DND-41 (cell line): ENCODE results near the gene ZFP36.
A peak's percentile ranks its signal among the peaks of the same experiment; 100 is the strongest.

ENCODE experiments used
- ATAC-seq: fragments of 200-7000 bp; cut with Tn5 transposase; 3 replicates; pipeline ENCODE4 v1.9.1; 2021; ENCODE audit warnings: low read depth; ENCODE audit not compliant: insufficient read depth
- DNase-seq: peaks from one replicate; pipeline ENCODE4 v3.0.0-alpha.2; 2020
- H2AFZ ChIP-seq: 2 replicates; pipeline ENCODE4 v1.6.0; 2012; ENCODE audit warnings: low read depth, low read length
- H3K27ac ChIP-seq: 2 replicates; pipeline ENCODE4 v1.5.1; 2012; ENCODE audit warnings: low read length, inconsistent platforms
- H3K27me3 ChIP-seq: fragments of 200-600 bp; sonication (generic); 2 replicates; pipeline ENCODE4 v1.6.0; 2012; ENCODE audit warnings: low read length, mild to moderate bottlenecking, inconsistent platforms; ENCODE audit not compliant: insufficient read depth, poor library complexity
- H3K36me3 ChIP-seq: 2 replicates; pipeline ENCODE4 v1.5.1; 2012; ENCODE audit warnings: low read length, inconsistent platforms; ENCODE audit not compliant: insufficient read depth
- H3K4me1 ChIP-seq: 2 replicates; pipeline ENCODE4 v1.5.1; 2012; ENCODE audit warnings: mild to moderate bottlenecking, low read length; ENCODE audit not compliant: insufficient read depth
- H3K4me2 ChIP-seq: 2 replicates; pipeline ENCODE4 v1.6.0; 2012; ENCODE audit warnings: mild to moderate bottlenecking, moderate library complexity, low read length, inconsistent platforms; ENCODE audit not compliant: insufficient read depth
- H3K4me3 ChIP-seq, 2 experiments: fragments of 200-600 bp in 1 of 2; shearing (Covaris generic) in 1 of 2; 2 replicates each; pipeline ENCODE4 v1.5.1; 2012 to 2016; ENCODE audit warnings: inconsistent platforms in 2 of 2, low read length in 2 of 2, mild to moderate bottlenecking in 2 of 2, low read depth in 1 of 2, moderate library complexity in 1 of 2
- H3K79me2 ChIP-seq: 2 replicates; pipeline ENCODE4 v1.6.0; 2012; ENCODE audit warnings: low read length, inconsistent platforms; ENCODE audit not compliant: insufficient read depth
- H3K9ac ChIP-seq: 2 replicates; pipeline ENCODE4 v1.6.0; 2012; ENCODE audit warnings: low read depth, mild to moderate bottlenecking, inconsistent platforms, low read length, moderate library complexity
- H3K9me3 ChIP-seq: 2 replicates; pipeline ENCODE4 v1.5.1; 2012; ENCODE audit warnings: low read length, moderate library complexity, mild to moderate bottlenecking, inconsistent platforms; ENCODE audit not compliant: insufficient read depth, severe bottlenecking
- H4K20me1 ChIP-seq: 2 replicates; pipeline ENCODE4 v1.6.0; 2012; ENCODE audit warnings: low read length; ENCODE audit not compliant: insufficient read depth
- EZH2 ChIP-seq: IDR thresholded peaks from 3 replicates; pipeline ENCODE4 v1.6.1; 2012; ENCODE audit warnings: borderline replicate concordance, low read depth, mild to moderate bottlenecking, moderate library complexity, low read length, inconsistent platforms; ENCODE audit not compliant: severe bottlenecking
- TF ChIP-seq, protein P1 (sequence below): IDR thresholded peaks from 2 replicates; pipeline ENCODE4 v1.5.1; 2012; ENCODE audit warnings: borderline replicate concordance, low read length, moderate library complexity, mild to moderate bottlenecking; ENCODE audit not compliant: poor library complexity, severe bottlenecking; ENCODE audit errors: extremely low read depth

The ZFP36 gene

DNA sequence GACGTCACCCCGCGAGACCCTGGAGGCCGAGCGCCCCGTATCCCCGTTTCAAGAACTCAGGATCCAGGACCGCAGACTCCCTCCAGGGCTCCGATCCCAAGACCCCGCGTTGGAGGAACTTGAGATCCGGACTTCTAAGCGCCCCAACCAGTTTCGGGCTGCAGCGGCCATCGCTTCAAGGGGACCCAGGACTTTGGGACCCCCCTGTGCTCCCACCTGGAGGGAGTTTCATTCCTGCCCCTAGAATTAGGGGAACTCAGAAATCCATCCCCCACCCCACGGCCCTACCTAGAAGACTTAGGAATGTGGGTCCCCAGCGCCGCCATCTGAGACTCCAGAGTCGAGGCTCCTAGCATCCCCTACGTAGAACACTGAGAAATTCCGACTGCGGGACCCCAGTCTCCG, 6.2 kb downstream of the ZFP36 start:
- peaks cover 42% of the 10 kb centered on the region for H3K36me3 ChIP-seq
- no peak; the same call in 1 of the 3 replicates for ATAC-seq
- H3K27ac ChIP-seq, result peak overlapping the region; percentile 86
- no peaks in the 10 kb centered on the region for H3K9me3 ChIP-seq
- TF ChIP-seq, protein P1, sequence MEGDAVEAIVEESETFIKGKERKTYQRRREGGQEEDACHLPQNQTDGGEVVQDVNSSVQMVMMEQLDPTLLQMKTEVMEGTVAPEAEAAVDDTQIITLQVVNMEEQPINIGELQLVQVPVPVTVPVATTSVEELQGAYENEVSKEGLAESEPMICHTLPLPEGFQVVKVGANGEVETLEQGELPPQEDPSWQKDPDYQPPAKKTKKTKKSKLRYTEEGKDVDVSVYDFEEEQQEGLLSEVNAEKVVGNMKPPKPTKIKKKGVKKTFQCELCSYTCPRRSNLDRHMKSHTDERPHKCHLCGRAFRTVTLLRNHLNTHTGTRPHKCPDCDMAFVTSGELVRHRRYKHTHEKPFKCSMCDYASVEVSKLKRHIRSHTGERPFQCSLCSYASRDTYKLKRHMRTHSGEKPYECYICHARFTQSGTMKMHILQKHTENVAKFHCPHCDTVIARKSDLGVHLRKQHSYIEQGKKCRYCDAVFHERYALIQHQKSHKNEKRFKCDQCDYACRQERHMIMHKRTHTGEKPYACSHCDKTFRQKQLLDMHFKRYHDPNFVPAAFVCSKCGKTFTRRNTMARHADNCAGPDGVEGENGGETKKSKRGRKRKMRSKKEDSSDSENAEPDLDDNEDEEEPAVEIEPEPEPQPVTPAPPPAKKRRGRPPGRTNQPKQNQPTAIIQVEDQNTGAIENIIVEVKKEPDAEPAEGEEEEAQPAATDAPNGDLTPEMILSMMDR, result no peak
- no peak for TF ChIP-seq EZH2
- no peak for DNase-seq
- no peaks in the 10 kb centered on the region for H3K27me3 ChIP-seq
- H4K20me1 ChIP-seq, result peaks cover 28% of the 10 kb centered on the region
- H3K9ac ChIP-seq, result peak overlapping the region; percentile 88
- H2AFZ ChIP-seq, result peak overlapping the region; percentile 53
- peak overlapping the region; percentile 66 for H3K4me2 ChIP-seq
- peaks cover 42% of the 10 kb centered on the region for H3K79me2 ChIP-seq
- peak overlapping the region; percentile 69 to 96 for H3K4me3 ChIP-seq
- H3K4me1 ChIP-seq, result peaks cover 59% of the 10 kb centered on the region

DNA sequence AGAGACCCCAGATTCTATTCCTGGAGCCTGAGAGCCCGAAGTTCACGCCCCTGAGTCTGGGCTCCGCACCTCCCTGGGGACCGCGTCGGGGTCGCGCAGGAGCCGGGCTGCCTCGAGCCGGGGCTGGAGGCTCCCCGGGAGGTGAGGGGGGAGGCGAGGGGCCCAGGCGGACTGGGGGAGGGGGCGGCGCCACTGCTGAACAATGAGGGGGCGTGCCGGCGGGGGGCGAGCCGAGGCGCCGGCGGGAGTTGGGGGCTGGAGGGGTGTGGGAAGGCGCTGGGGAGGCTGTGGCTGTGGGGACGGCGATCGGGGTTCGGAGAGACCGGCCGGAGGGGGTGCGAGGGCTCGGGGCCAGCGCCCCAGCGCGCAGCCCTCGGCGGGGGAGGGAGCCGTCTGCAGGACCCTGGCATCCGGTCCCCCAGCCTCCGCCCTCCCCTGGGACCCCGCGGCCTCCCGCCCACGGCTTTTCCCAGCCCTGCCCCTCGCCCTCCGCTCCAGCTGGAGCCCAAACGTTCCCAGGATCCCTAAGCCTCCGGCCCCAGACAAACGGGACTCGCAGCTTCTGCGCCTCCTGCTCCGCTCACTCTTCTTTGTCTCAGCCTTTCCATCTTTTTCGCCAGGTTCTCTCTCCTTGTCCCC, 6.7 kb downstream of the ZFP36 start:
- H3K9ac ChIP-seq, result peak overlapping the region; percentile 88
- peaks cover 37% of the 10 kb centered on the region for H3K79me2 ChIP-seq
- H3K9me3 ChIP-seq, result no peaks in the 10 kb centered on the region
- peaks cover 54% of the 10 kb centered on the region for H3K4me1 ChIP-seq
- H2AFZ ChIP-seq, result peak overlapping the region; percentile 59
- H3K27me3 ChIP-seq, result no peaks in the 10 kb centered on the region
- peak overlapping the region; percentile 66 for H3K4me2 ChIP-seq
- peaks cover 39% of the 10 kb centered on the region for H3K36me3 ChIP-seq
- DNase-seq, result peak; percentile 76
- H4K20me1 ChIP-seq, result peaks cover 22% of the 10 kb centered on the region
- peak overlapping the region; percentile 86 for H3K27ac ChIP-seq
- peak; percentile 23 for ATAC-seq
- H3K4me3 ChIP-seq, result peak overlapping the region; percentile 69 to 96
- no peak for TF ChIP-seq EZH2
- TF ChIP-seq, protein P1, result no peak

DNA sequence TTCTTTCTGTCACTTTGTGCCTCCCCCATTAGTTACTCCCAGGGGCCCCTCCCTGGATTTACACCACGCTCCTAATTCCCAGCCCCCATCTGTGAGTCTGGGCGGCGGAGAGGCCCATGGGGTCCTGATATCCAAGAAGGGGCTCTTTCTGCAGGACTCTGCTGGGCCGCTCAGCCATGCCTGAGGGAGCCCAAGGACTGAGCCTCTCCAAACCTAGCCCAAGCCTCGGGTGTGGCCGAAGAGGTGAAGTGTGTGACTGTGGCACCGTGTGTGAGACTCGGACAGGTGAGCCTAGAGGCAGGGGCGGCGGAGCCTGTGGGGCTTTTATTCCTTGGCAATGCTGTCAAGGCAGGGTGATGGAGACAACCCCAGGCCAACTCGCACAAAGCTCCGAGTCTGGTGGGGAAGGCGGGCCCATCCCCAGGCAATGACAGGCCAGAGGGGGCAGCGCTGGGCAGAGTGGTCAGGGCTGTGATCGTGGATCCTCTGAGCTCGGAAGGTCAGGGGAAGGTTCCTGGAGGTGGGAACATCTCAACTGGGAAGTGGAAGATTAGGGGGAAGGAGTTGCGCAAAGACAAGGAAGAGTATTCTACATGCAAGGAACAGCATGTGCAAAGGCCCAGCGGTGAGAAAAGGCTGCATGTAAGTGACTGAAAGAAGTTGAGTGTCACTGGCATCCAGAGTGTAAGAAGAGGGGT, 7.4 kb downstream of the ZFP36 start:
- Histone ChIP-seq H3K79me2 (peaks cover 33% of the 10 kb centered on the region), H3K4me3 (peak overlapping the region; percentile 69 to 96), H3K4me1 (peaks cover 48% of the 10 kb centered on the region), H3K4me2 (peak overlapping the region; percentile 66), H3K27ac (peak overlapping the region; percentile 86), H3K9ac (peak overlapping the region; percentile 88), H2AFZ (peak overlapping the region; percentile 59), H3K9me3 (no peaks in the 10 kb centered on the region), H4K20me1 (peaks cover 19% of the 10 kb centered on the region), H3K36me3 (peaks cover 41% of the 10 kb centered on the region), H3K27me3 (no peaks in the 10 kb centered on the region)
- DNase-seq (no peak), ATAC-seq (no peak)
- TF ChIP-seq EZH2, result no peak
- TF ChIP-seq, protein P1, result peak; percentile 44
